OCI-LY7 (cell line): ENCODE measurements around the gene PEMT. TPM values are rescaled to one million over a fixed set of nuclear protein-coding genes. Genes with fewer than 3 reads are reported as not detected.

Source experiments
- BruUV-seq: library from RNA; stranded (reverse); fragments of 400-500 nt; replicated peaks from 2 replicates; lab custom pipeline; 2021; lab: Mats Ljungman, UMichigan
- CTCF ChIA-PET: fragments of 300-600 bp; sonication (Branson Sonifier 250); formaldehyde crosslinking; loops from one replicate; lab custom pipeline; 2022; ENCODE audit warnings: antibody characterized with exemption; ENCODE audit not compliant: unreplicated experiment; lab: Charles Lee
- POLR2A ChIA-PET: fragments of 300-600 bp; sonication (Branson Sonifier 250); formaldehyde crosslinking; loops from one replicate; lab custom pipeline; 2022; ENCODE audit warnings: antibody characterized with exemption; lab: Charles Lee
- DNase-seq: peaks from one replicate; pipeline ENCODE4 v3.0.0-alpha.2; 2015; ENCODE audit warnings: low spot score
- H2AFZ ChIP-seq: fragments of 200-600 bp; sonication (generic), shearing (Covaris generic); 2 replicates; pipeline ENCODE4 v1.6.1; 2014; ENCODE audit warnings: mild to moderate bottlenecking, antibody characterized with exemption, low read length, moderate library complexity
- H3K27ac ChIP-seq: fragments of 200-600 bp; sonication (generic); 2 replicates; pipeline ENCODE4 v1.5.1; 2014; ENCODE audit warnings: mixed run types, low read depth, mild to moderate bottlenecking, moderate library complexity, low read length, inconsistent platforms; ENCODE audit not compliant: poor library complexity, severe bottlenecking
- H3K36me3 ChIP-seq: fragments of 200-600 bp; sonication (generic); 2 replicates; pipeline ENCODE4 v1.6.1; 2014; ENCODE audit warnings: mild to moderate bottlenecking, antibody characterized with exemption, low read length, moderate library complexity, mixed read lengths; ENCODE audit not compliant: insufficient read depth
- H3K4me1 ChIP-seq: fragments of 200-600 bp; sonication (generic); 2 replicates; pipeline ENCODE4 v1.5.1; 2014; ENCODE audit warnings: mild to moderate bottlenecking, low read length; ENCODE audit not compliant: insufficient read depth, poor library complexity, severe bottlenecking
- H3K4me2 ChIP-seq: fragments of 200-600 bp; sonication (generic); 2 replicates; pipeline ENCODE4 v1.6.1; 2014; ENCODE audit warnings: mild to moderate bottlenecking, low read length
- H3K4me3 ChIP-seq: fragments of 200-600 bp; sonication (generic); 2 replicates; pipeline ENCODE4 v1.5.1; 2014; ENCODE audit warnings: mild to moderate bottlenecking, low read depth, low read length; ENCODE audit not compliant: poor library complexity, severe bottlenecking
- H3K79me2 ChIP-seq: fragments of 200-600 bp; sonication (generic); 2 replicates; pipeline ENCODE4 v1.6.1; 2016; ENCODE audit warnings: low read depth, mild to moderate bottlenecking, low read length, moderate library complexity, mixed read lengths; ENCODE audit not compliant: insufficient read depth
- H3K9me2 ChIP-seq: fragments of 200-600 bp; sonication (generic); 2 replicates; pipeline ENCODE4 v1.6.1; 2016; ENCODE audit warnings: mild to moderate bottlenecking, low read length, mixed read lengths; ENCODE audit not compliant: insufficient read depth
- H3K9me3 ChIP-seq: fragments of 200-600 bp; sonication (generic); 2 replicates; pipeline ENCODE4 v1.6.1; 2014; ENCODE audit warnings: mild to moderate bottlenecking, mixed run types, low read length, mixed read lengths
- H4K20me1 ChIP-seq: fragments of 200-600 bp; sonication (generic); 2 replicates; pipeline ENCODE4 v1.6.1; 2014; ENCODE audit warnings: mild to moderate bottlenecking, antibody characterized with exemption, low read length, moderate library complexity, mixed read lengths; ENCODE audit not compliant: insufficient read depth
- EZH2phosphoT487 ChIP-seq: fragments of 200-600 bp; sonication (generic); IDR thresholded peaks from 2 replicates; pipeline ENCODE4 v1.6.1; 2018; ENCODE audit warnings: low read depth, borderline replicate concordance, mild to moderate bottlenecking, mixed run types, antibody characterized with exemption, low read length, moderate library complexity, mixed read lengths
- intact Hi-C: fragments of 100-400 bp; cut with micrococcal nuclease; formaldehyde crosslinking; loops from one replicate; pipeline ENCODE4 v1.10.0; 2022; ENCODE audit not compliant: unreplicated experiment
- total RNA-seq, 2 experiments: library from RNA; depleted of rRNA in 1 of 2; stranded (reverse); fragments of >200 nt in 1 of 2; shearing (Covaris generic) in 1 of 2; gene quantifications; 2 replicates each; pipeline ENCODE4 v1.2.3, GENCODE V29; 2014 to 2022
- TF ChIP-seq, protein P1 (sequence below): fragments of 200-600 bp; sonication (generic); conservative IDR thresholded peaks from 2 replicates; pipeline ENCODE4 v1.5.1; 2014; ENCODE audit warnings: mild to moderate bottlenecking, antibody characterized with exemption, low read length, moderate library complexity, mixed read lengths

Gene PEMT
- total RNA-seq, 2 experiments from 2014 or later = 27.3 to 53.5 TPM

DNA sequence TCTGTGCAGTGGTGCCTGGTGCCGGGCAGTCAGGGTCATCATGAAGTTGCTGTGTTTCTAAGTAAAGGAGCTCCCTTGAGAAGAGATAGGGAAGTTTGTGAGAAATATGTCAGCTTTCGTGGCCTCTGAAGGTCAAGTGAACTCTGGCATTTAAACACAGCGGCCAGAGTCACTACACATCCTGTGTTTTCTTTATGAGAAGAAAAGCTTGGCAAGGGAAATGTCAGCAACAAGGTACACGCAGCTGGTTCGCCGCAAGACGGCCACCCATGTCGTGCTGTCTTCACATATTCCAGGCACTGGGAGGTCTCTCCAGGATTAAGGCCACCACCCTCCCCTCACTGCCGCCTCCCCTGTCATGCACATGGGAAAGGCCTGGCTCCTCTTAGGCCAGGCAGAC is 33.2 kb upstream of the PEMT start:
- no peaks in the 10 kb centered on the region for H3K79me2 ChIP-seq
- BruUV-seq = no TSS peak
- CTCF ChIA-PET = no interaction called here

DNA sequence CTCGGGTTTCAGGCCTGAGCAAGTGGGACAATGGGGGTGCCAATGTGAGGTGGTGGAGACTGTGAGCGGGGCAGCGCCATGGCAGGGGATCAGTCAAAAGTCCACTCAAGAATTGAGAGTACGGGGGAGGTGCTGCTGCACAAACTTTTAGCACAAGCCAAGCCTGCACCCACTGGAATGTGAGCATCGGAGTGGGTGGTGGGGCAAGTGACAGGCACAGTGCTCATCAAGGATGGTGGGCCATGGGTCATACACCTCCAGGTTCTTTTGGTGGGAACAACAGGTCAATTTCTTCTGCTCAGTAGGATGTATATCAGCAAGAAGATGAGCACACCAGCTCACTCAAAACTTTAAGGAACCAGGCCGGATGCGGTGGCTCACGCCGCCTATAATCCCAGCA is 32.4 kb upstream of the PEMT start:
- no peak for DNase-seq
- CTCF ChIA-PET = no interaction called here
- Histone ChIP-seq H3K9me3 (no peaks in the 10 kb centered on the region), H3K4me2 (no peak overlapping the region), H3K36me3 (no peaks in the 10 kb centered on the region), H3K4me3 (no peak overlapping the region), H3K27ac (no peak overlapping the region), H2AFZ (no peak overlapping the region), H3K79me2 (no peaks in the 10 kb centered on the region), H3K9me2 (no peaks in the 10 kb centered on the region), H4K20me1 (no peaks in the 10 kb centered on the region), H3K4me1 (no peaks in the 10 kb centered on the region)
- TF ChIP-seq EZH2phosphoT487 = no peak
- TF ChIP-seq, protein P1, sequence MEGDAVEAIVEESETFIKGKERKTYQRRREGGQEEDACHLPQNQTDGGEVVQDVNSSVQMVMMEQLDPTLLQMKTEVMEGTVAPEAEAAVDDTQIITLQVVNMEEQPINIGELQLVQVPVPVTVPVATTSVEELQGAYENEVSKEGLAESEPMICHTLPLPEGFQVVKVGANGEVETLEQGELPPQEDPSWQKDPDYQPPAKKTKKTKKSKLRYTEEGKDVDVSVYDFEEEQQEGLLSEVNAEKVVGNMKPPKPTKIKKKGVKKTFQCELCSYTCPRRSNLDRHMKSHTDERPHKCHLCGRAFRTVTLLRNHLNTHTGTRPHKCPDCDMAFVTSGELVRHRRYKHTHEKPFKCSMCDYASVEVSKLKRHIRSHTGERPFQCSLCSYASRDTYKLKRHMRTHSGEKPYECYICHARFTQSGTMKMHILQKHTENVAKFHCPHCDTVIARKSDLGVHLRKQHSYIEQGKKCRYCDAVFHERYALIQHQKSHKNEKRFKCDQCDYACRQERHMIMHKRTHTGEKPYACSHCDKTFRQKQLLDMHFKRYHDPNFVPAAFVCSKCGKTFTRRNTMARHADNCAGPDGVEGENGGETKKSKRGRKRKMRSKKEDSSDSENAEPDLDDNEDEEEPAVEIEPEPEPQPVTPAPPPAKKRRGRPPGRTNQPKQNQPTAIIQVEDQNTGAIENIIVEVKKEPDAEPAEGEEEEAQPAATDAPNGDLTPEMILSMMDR = no peak
- intact Hi-C loops = no loop called here
- POLR2A ChIA-PET = interaction anchor here (0.7 kb wide), 1 partner anchor 43 kb away, joined by 3 read pairs; no protein-coding TSS in a partner anchor
- no TSS peak for BruUV-seq

More for the DNA sequence above, 33.2 kb upstream of the PEMT start:
- Histone ChIP-seq H3K4me1 (no peaks in the 10 kb centered on the region), H3K9me3 (no peaks in the 10 kb centered on the region), H2AFZ (no peak overlapping the region), H3K4me3 (no peak overlapping the region), H3K27ac (no peak overlapping the region), H4K20me1 (no peaks in the 10 kb centered on the region), H3K36me3 (no peaks in the 10 kb centered on the region), H3K9me2 (no peaks in the 10 kb centered on the region), H3K4me2 (no peak overlapping the region)
- intact Hi-C loops = no loop called here
- DNase-seq = no peak
- POLR2A ChIA-PET = no interaction called here
- TF ChIP-seq, protein P1 = no peak
- no peak for TF ChIP-seq EZH2phosphoT487

DNA sequence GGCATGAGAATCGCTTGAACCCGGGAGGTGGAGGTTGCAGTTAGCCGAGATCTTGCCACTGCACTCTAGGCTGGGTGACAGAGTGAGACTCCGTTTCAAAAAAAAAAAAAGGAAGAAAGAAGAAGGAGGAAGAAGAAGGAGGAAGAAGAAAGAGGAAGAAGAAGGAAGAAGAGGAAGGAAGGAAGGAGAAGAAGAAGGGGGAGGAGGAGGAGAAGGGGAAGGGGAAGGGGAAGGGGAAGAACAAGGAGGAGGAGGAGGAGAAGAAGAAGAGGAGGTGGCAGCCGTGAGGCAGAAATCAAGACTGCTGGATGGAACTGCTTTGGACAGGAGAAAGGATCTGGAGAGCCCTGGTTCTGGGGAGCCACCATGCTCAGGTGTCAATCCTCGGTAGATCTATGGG is 29.7 kb upstream of the PEMT start:
- no peak for TF ChIP-seq EZH2phosphoT487
- TF ChIP-seq, protein P1 = no peak
- CTCF ChIA-PET = no interaction called here
- no peak for DNase-seq
- Histone ChIP-seq H3K27ac (no peak overlapping the region), H2AFZ (no peak overlapping the region), H3K4me1 (no peaks in the 10 kb centered on the region), H3K79me2 (no peaks in the 10 kb centered on the region), H4K20me1 (no peaks in the 10 kb centered on the region), H3K9me2 (no peaks in the 10 kb centered on the region), H3K4me2 (no peak overlapping the region), H3K4me3 (no peak overlapping the region), H3K36me3 (no peaks in the 10 kb centered on the region), H3K9me3 (no peaks in the 10 kb centered on the region)
- POLR2A ChIA-PET = interaction anchor here (0.6 kb wide), 1 partner anchor 20 kb away, joined by 4 read pairs; no protein-coding TSS in a partner anchor
- intact Hi-C loops = no loop called here
- no TSS peak for BruUV-seq
